Measurements from ENCODE around the gene BRD7. TPM values are rescaled to one million over a fixed set of nuclear protein-coding genes. Genes with fewer than 3 reads are reported as not detected.

BRD7 gene
- total and polyA plus RNA-seq, 10 donors: 39.2 to 69.7 (median 53.4) TPM

DNA sequence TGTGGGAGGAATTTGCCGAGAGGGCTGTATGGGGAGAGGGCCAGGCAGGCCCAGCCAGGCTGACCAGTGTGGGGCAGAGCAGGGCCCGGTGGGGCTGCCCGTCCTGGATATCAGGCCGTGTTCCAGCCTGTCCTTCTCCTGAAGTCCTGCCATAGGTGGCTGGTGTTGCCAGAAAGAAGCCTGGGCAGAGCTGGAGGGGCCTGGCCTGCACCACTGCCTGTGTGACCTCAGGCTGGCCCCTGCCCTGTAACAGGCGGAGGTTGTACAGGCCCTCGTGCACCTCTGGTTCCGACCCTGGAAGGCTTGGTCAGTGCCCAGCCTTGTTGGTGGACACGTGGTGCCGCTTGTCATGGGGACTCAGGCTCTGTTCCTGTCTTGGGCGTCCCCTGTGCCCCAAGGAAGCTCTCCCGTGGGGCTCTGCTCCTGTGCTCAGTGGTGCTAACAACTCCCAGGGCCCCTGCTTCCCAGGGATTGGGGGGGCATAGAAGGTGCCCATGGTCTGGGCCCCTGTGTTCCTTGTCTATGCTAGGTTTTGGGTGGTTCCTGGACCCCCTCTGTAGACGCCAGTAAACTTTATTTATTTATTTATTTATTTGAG, 69.2 kb downstream of the BRD7 start:
- WGBS, 5 donors: 78 to 94% (median 93%) methylated on average over 7 to 12 of the region's 12 CpGs
- no peaks in the 10 kb centered on the region for H3K9me3 ChIP-seq
- TF ChIP-seq POLR2AphosphoS5 (IDR thresholded peaks at IDR 0.05) (peak in 1 of 3 donors; percentile 38), POLR2A (IDR thresholded peaks at IDR 0.05) (no peak)
- TF ChIP-seq, protein P1, sequence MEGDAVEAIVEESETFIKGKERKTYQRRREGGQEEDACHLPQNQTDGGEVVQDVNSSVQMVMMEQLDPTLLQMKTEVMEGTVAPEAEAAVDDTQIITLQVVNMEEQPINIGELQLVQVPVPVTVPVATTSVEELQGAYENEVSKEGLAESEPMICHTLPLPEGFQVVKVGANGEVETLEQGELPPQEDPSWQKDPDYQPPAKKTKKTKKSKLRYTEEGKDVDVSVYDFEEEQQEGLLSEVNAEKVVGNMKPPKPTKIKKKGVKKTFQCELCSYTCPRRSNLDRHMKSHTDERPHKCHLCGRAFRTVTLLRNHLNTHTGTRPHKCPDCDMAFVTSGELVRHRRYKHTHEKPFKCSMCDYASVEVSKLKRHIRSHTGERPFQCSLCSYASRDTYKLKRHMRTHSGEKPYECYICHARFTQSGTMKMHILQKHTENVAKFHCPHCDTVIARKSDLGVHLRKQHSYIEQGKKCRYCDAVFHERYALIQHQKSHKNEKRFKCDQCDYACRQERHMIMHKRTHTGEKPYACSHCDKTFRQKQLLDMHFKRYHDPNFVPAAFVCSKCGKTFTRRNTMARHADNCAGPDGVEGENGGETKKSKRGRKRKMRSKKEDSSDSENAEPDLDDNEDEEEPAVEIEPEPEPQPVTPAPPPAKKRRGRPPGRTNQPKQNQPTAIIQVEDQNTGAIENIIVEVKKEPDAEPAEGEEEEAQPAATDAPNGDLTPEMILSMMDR (IDR thresholded peaks at IDR 0.05 in 8 of 11, conservative IDR thresholded peaks at IDR 0.05 in 3 of 11): no peak
- no peaks in the 10 kb centered on the region for H3K27me3 ChIP-seq (replicated peaks in 1 of 7)
- H3K4me3 ChIP-seq: no peak overlapping the region
- H3K4me1 ChIP-seq: peaks cover 0 to 23% (median 9%) of the 10 kb centered on the region in 6 donors
- no peak overlapping the region for H3K27ac ChIP-seq
- intact Hi-C loops (cut with DNase I; ENCODE audit: low total_unique reads): no loop called here
- DNase-seq: peak; percentile 56
- peaks cover 0 to 100% (median 78%) of the 10 kb centered on the region in 6 donors for H3K36me3 ChIP-seq

DNA sequence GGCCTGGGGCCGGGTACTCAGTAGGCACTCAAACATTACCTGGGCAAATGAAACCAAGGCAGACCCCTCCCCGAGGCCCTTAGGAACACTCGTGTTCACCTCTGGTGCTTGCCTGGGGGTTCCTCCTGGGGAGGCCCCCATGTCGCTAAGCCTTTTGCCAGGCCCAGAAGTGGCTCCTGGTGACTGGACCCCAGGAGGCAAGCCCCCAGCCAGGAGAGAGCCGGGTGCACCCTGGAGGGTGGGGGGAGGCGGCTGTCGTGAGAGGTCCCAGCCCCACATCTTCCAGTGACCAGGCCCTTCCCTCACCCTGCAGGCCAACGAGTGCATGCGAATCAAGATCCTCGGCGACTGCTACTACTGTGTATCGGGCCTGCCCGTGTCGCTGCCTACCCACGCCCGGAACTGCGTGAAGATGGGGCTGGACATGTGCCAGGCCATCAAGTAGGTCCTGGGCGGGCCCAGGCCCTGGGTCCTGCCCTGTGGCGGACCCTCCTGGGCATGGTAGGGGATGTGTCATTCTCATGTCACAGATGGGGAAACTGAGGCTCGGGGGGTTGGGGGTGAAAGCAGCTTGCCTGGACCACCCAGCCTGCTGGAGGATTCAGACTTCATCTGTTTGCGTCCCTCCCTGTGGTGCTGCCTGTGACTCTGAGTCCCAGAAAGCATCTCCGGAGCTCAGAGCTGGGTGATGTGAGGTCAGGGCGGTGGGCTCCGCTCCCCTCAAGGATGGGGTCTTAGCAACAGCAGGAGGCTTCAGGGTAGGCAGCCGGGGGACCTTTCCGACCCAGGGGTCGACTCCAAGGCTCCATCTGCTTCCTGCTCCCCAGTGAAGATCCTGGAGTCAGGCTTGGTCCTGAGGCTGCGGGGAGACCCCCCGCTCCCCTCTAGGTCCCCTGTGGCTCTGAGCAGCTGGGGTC, 69.9 kb downstream of the BRD7 start:
- Histone ChIP-seq H3K4me1 (peaks cover 0 to 22% (median 9%) of the 10 kb centered on the region in 6 donors), H3K4me3 (no peak overlapping the region), H3K9me3 (no peaks in the 10 kb centered on the region), H3K27me3 (replicated peaks in 1 of 7) (no peaks in the 10 kb centered on the region), H3K27ac (peak overlapping the region in 1 of 8 donors; percentile 9), H3K36me3 (peaks cover 0 to 100% (median 78%) of the 10 kb centered on the region in 6 donors)
- TF ChIP-seq POLR2A (IDR thresholded peaks at IDR 0.05): no peak
- TF ChIP-seq, protein P1 (IDR thresholded peaks at IDR 0.05 in 8 of 11, conservative IDR thresholded peaks at IDR 0.05 in 3 of 11): no peak
- peak in 1 of 3 donors; percentile 11 for TF ChIP-seq POLR2AphosphoS5 (IDR thresholded peaks at IDR 0.05)
- DNase-seq: peak; percentile 61
- intact Hi-C loops (cut with DNase I; ENCODE audit: low total_unique reads): no loop called here
- 88 to 96% (median 94%) methylated on average over 21 to 29 of the region's 29 CpGs for WGBS, 5 donors

DNA sequence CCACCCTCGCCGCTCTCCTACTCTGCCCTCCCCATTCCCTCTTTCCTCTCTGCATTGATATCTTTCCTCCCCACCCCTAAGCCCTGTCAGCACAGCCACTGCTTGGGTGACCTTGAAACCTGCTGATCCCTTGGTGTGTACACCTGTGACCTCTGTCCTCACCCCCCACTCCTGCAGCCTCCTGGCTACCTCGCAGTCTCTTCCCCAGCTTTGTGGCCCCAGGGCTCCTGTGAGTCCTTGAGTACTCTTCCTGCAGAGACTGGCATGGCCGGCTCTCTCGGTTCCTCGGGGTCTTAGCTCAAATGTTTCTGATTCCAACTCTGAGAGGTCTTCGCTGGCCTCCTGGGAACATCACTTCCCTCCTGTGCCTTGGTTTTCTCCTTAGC, 70.7 kb downstream of the BRD7 start:
- H3K27me3 ChIP-seq (replicated peaks in 1 of 7): no peaks in the 10 kb centered on the region
- peak; percentile 54 for DNase-seq
- H3K27ac ChIP-seq: peak overlapping the region in 1 of 8 donors; percentile 40
- intact Hi-C loops (cut with DNase I; ENCODE audit: low total_unique reads): no loop called here
- H3K36me3 ChIP-seq: peaks cover 0 to 100% (median 83%) of the 10 kb centered on the region in 6 donors
- 67 to 83% (median 78%) methylated on average over 7 of the region's 7 CpGs for WGBS, 5 donors
- peaks cover 0 to 19% (median 9%) of the 10 kb centered on the region in 6 donors for H3K4me1 ChIP-seq
- TF ChIP-seq POLR2AphosphoS5 (IDR thresholded peaks at IDR 0.05) (no peak), POLR2A (IDR thresholded peaks at IDR 0.05) (no peak)
- TF ChIP-seq, protein P1 (IDR thresholded peaks at IDR 0.05 in 8 of 11, conservative IDR thresholded peaks at IDR 0.05 in 3 of 11): no peak
- H3K9me3 ChIP-seq: no peaks in the 10 kb centered on the region
- no peak overlapping the region for H3K4me3 ChIP-seq
